CD8-positive, alpha-beta memory T cell (primary cell): Measurements from ENCODE around the gene ENDOD1. TPM values are rescaled to one million over a fixed set of nuclear protein-coding genes. Genes with fewer than 3 reads are reported as not detected.

ENCODE experiments used
- CTCF ChIA-PET: fragments of 350-600 bp; sonication (Branson Sonifier 250); formaldehyde crosslinking; loops from one replicate; lab custom pipeline; 2021; ENCODE audit warnings: antibody characterized with exemption; lab: Charles Lee
- POLR2A ChIA-PET: fragments of 350-600 bp; sonication (Branson Sonifier 250); formaldehyde crosslinking; loops from one replicate; lab custom pipeline; 2021; ENCODE audit warnings: antibody characterized with exemption; lab: Charles Lee
- DNase-seq, 5 donors: peaks; one replicate each; pipeline versions ENCODE4 v3.0.0 to v3.0.0-alpha.2; 2020 to 2022; ENCODE audit warnings: mixed read lengths in 1 of 5
- H3K27ac ChIP-seq: one replicate; pipeline ENCODE4 v1.7.0; 2013; ENCODE audit warnings: low read depth, mild to moderate bottlenecking, low read length, moderate library complexity
- H3K27me3 ChIP-seq: 2 replicates; pipeline ENCODE4 v1.7.0; 2013; ENCODE audit warnings: low read length, mild to moderate bottlenecking; ENCODE audit not compliant: insufficient read depth, poor library complexity, severe bottlenecking
- H3K36me3 ChIP-seq: 2 replicates; pipeline ENCODE4 v1.7.0; 2013; ENCODE audit warnings: mild to moderate bottlenecking, low read length, moderate library complexity; ENCODE audit not compliant: insufficient read depth
- H3K4me1 ChIP-seq: 2 replicates; pipeline ENCODE4 v1.7.0; 2013; ENCODE audit warnings: mild to moderate bottlenecking, low read length, moderate library complexity; ENCODE audit not compliant: insufficient read depth
- H3K4me3 ChIP-seq: 2 replicates; pipeline ENCODE4 v1.7.0; 2013; ENCODE audit warnings: mild to moderate bottlenecking, low read length
- H3K9me3 ChIP-seq: 2 replicates; pipeline ENCODE4 v1.7.0; 2013; ENCODE audit warnings: mild to moderate bottlenecking, low read length
- H3K27ac Mint-ChIP-seq, 8 donors: one replicate each; pipeline ENCODE4 v1.8.0; 2020 to 2021; ENCODE audit warnings: mixed read lengths in 8 of 8, mild to moderate bottlenecking in 6 of 8, inconsistent platforms in 3 of 8, moderate library complexity in 3 of 8
- H3K27me3 Mint-ChIP-seq, 2 donors: one replicate each; pipeline ENCODE4 v1.8.0; 2020 to 2021; ENCODE audit warnings: mixed read lengths in 2 of 2, mild to moderate bottlenecking in 1 of 2, moderate library complexity in 1 of 2
- H3K36me3 Mint-ChIP-seq, 3 donors: one replicate each; pipeline ENCODE4 v1.8.0; 2020 to 2021; ENCODE audit warnings: mixed read lengths in 3 of 3, inconsistent platforms in 1 of 3, mild to moderate bottlenecking in 1 of 3
- H3K4me1 Mint-ChIP-seq, 3 donors: one replicate each; pipeline ENCODE4 v1.8.0; 2020 to 2021; ENCODE audit warnings: mixed read lengths in 3 of 3, inconsistent platforms in 1 of 3, mild to moderate bottlenecking in 1 of 3
- H3K4me3 Mint-ChIP-seq, 7 donors: one replicate each; pipeline ENCODE4 v1.8.0; 2020 to 2021; ENCODE audit warnings: mixed read lengths in 7 of 7, mild to moderate bottlenecking in 6 of 7, moderate library complexity in 4 of 7, inconsistent platforms in 2 of 7
- H3K9me3 Mint-ChIP-seq, 5 donors: one replicate each; pipeline ENCODE4 v1.8.0; 2020 to 2022; ENCODE audit warnings: mixed read lengths in 5 of 5, mild to moderate bottlenecking in 3 of 5, moderate library complexity in 2 of 5, inconsistent platforms in 1 of 5
- polyA plus RNA-seq: library from polyadenylated mRNA; unstranded; fragments of 300-500 nt; fragmentation: Illumina TruSeq; gene quantifications from one replicate; pipeline ENCODE4 v1.2.3, GENCODE V29; 2021
- total RNA-seq, 2 experiments: library from RNA; stranded (reverse); gene quantifications; one replicate each; pipeline ENCODE4 v1.2.3, GENCODE V29; 2021

The ENDOD1 gene
- total and polyA plus RNA-seq, 3 experiments from 2014 or later: 11.1 to 30.1 (median 29.6) TPM

- Mint-ChIP-seq H3K4me1 (no peaks in the 10 kb centered on the region), H3K27me3 (no peaks in the 10 kb centered on the region), H3K27ac (peak overlapping the region in 4 of 8 donors; percentile 0 to 50 (median 30)), H3K36me3 (peaks cover 5 to 75% (median 30%) of the 10 kb centered on the region in 3 donors), H3K4me3 (no peak overlapping the region), H3K9me3 (no peaks in the 10 kb centered on the region)
- CTCF ChIA-PET: interaction anchor here (1.4 kb wide), 1 partner anchor 21 kb away, joined by 3 read pairs; no protein-coding TSS in a partner anchor
- H3K36me3 ChIP-seq: peaks cover 13% of the 10 kb centered on the region
- H3K4me1 ChIP-seq: no peaks in the 10 kb centered on the region
- no peaks in the 10 kb centered on the region for H3K9me3 ChIP-seq
- H3K27me3 ChIP-seq: no peaks in the 10 kb centered on the region
- no peak overlapping the region for H3K27ac ChIP-seq
- POLR2A ChIA-PET: interaction anchor here (0.7 kb wide), 1 partner anchor 1195 kb away, joined by 3 read pairs; no protein-coding TSS in a partner anchor
- H3K4me3 ChIP-seq: no peak overlapping the region
- no peak for DNase-seq
Measured at GRCh38 chr11:95175818-95176380, 86.3 kb downstream of the ENDOD1 start.

Other genes starting within 250 kb of the ENDOD1 start
- gene CWC15, start 116.3 kb upstream of the ENDOD1 start, total RNA-seq: 100 to 1,000 TPM in 1 of 2 experiments, 10 to 100 TPM in 1; 96.6 to 100 TPM
- gene CWC15, start 116.3 kb upstream of the ENDOD1 start, polyA plus RNA-seq: 60.3 TPM
- 1 to 10 TPM; 1.6 to 1.8 TPM for gene KDM4D, start 116.1 kb upstream of the ENDOD1 start, total RNA-seq
- gene KDM4D, start 116.1 kb upstream of the ENDOD1 start, polyA plus RNA-seq: 0.28 TPM
- gene KDM4E, start 64.6 kb upstream of the ENDOD1 start, total RNA-seq: not detected
- not detected for gene KDM4E, start 64.6 kb upstream of the ENDOD1 start, polyA plus RNA-seq
- not detected for gene KDM4F, start 40.4 kb upstream of the ENDOD1 start, total RNA-seq
- not detected for gene KDM4F, start 40.4 kb upstream of the ENDOD1 start, polyA plus RNA-seq
- gene SRSF8, start 22.9 kb upstream of the ENDOD1 start, total RNA-seq: 10 to 100 TPM; 75.8 to 82.8 TPM
- 91.6 TPM for gene SRSF8, start 22.9 kb upstream of the ENDOD1 start, polyA plus RNA-seq
- gene SESN3, start 141.4 kb downstream of the ENDOD1 start, total RNA-seq: 10 to 100 TPM; 18.8 to 19.7 TPM
- 2.1 TPM for gene SESN3, start 141.4 kb downstream of the ENDOD1 start, polyA plus RNA-seq